ENCODE results near the gene RYR2.
"Not testable (repeated sequence)": the region's sequence is repeated elsewhere in the genome, so short reads cannot be mapped to it uniquely, and the experiment has no call there.

RYR2 gene

DNA sequence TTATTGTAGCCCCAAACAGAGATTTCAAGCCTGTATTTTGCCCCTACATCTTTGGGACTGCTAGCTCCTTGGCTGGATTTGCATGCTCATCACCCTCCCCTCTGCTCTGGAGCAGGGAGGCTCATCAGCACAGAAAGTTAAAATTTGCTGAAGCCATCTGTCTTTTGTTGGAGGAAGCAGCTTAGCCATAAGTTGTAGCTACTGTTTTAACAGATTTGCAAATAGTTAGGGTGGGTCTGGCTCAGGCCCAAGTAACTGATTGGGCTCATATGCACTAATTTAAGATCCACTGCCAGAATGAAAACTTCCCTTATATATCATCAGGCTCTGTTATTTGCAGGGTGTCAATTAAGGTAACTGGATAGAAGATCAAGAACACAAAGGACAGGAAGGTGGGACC lies 541.8 kb downstream of the RYR2 start:
- H3K4me1 ChIP-seq (ENCODE audit: insufficient read depth, low read length): no peaks in the 10 kb centered on the region
- H3K9ac ChIP-seq (ENCODE audit: low read depth, low read length): no peak overlapping the region
- H3K4me3 ChIP-seq (ENCODE audit: low read length): no peak overlapping the region
- no peaks in the 10 kb centered on the region for H3K9me3 ChIP-seq (ENCODE audit: insufficient read depth, low read depth, low read length)
- no peaks in the 10 kb centered on the region for H3K27me3 ChIP-seq (ENCODE audit: insufficient read depth, low read length)
- no peaks in the 10 kb centered on the region for H3K36me3 ChIP-seq (ENCODE audit: insufficient read depth, low read depth, low read length)
- H3K27ac ChIP-seq (ENCODE audit: low read length): no peak overlapping the region

DNA sequence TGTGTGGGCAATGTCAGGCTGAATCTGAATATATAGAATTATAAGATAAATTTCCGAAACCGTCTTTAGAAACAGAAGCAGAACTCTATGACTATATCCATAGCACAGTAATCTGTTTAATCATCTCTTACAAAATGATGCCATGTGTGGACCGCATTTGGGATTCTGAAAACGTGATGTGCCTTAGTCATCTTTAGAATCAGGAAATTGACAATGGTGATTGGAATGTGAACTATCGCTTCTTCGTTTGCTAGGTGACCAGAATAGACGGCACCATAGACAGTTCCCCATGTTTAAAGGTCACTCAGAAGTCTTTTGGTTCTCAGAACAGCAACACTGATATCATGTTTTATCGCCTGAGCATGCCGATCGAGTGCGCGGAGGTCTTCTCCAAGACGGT lies 548.4 kb downstream of the RYR2 start:
- Histone ChIP-seq H3K9me3 (ENCODE audit: insufficient read depth, low read depth, low read length) (no peaks in the 10 kb centered on the region), H3K27me3 (ENCODE audit: insufficient read depth, low read length) (no peaks in the 10 kb centered on the region), H3K27ac (ENCODE audit: low read length) (no peak overlapping the region), H3K36me3 (ENCODE audit: insufficient read depth, low read depth, low read length) (no peaks in the 10 kb centered on the region), H3K4me1 (ENCODE audit: insufficient read depth, low read length) (no peaks in the 10 kb centered on the region), H3K4me3 (ENCODE audit: low read length) (no peak overlapping the region), H3K9ac (ENCODE audit: low read depth, low read length) (no peak overlapping the region)

DNA sequence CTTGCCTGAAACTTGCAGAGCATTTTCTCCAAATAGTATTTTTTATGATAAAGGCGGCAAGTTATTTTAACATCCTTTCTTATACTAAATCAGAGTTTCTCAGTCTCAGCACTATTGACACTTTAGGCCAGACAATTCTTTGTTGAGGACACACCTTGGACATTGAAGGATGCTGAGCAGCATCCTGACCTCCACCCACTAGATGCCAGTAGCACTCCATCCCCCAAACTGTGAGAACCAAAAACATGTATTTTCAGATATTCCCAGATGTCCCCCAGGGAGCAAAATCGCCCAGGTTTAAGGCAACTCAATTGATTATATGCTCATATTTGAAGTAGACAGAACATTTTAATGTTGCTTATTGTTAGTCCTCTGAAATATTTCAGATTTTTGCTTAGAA lies 549.4 kb downstream of the RYR2 start:
- Histone ChIP-seq H3K27me3 (ENCODE audit: insufficient read depth, low read length) (no peaks in the 10 kb centered on the region), H3K27ac (ENCODE audit: low read length) (no peak overlapping the region), H3K4me1 (ENCODE audit: insufficient read depth, low read length) (no peaks in the 10 kb centered on the region), H3K4me3 (ENCODE audit: low read length) (no peak overlapping the region), H3K9ac (ENCODE audit: low read depth, low read length) (no peak overlapping the region), H3K9me3 (ENCODE audit: insufficient read depth, low read depth, low read length) (no peaks in the 10 kb centered on the region), H3K36me3 (ENCODE audit: insufficient read depth, low read depth, low read length) (no peaks in the 10 kb centered on the region)

DNA sequence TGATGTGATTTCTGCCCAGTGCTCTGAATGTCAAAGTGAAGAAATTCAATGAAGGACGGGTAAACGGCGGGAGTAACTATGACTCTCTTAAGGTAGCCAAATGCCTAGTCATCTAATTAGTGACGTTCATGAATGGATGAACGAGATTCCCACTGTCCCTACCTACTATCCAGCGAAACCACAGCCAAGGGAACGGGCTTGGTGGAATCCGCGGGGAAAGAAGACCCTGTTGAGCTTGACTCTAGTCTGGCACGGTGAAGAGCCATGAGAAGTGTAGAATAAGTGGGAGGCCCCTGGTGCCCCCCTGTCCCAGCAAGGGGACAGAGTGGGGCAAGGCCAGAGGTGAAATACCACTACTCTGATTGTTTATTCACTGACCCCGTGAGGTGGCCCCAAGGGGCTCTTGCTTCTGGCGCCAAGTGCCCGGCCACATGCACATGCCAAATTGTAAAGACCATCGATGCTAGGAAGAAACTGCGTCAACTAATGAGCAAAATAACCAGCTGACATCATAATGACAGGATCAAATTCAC lies 561.1 kb downstream of the RYR2 start:
- not testable (repeated sequence) for H3K36me3 ChIP-seq (ENCODE audit: insufficient read depth, low read depth, low read length)

DNA sequence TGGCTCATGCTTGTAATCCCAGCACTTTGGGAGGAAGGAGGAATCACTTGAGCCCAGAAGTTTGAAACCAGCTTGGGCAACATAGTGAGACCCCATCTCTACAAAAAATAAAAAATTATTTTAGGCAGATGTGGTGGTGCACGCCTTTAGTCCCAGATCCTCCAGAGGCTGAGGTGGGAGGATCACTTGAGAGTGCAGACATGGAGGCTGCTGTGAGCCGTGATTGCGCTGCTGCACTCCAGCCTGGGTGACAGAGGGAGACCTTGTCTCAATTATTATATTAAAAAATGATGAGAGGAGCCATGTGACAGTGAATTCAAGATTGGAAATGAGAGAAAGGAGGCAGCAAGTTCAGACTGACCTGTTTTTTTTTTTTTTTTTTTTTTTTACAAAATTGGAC lies 566.4 kb downstream of the RYR2 start:
- no peaks in the 10 kb centered on the region for H3K36me3 ChIP-seq (ENCODE audit: insufficient read depth, low read depth, low read length)
- no peaks in the 10 kb centered on the region for H3K4me1 ChIP-seq (ENCODE audit: insufficient read depth, low read length)
- no peaks in the 10 kb centered on the region for H3K27me3 ChIP-seq (ENCODE audit: insufficient read depth, low read length)
- H3K4me3 ChIP-seq (ENCODE audit: low read length): no peak overlapping the region
- no peak overlapping the region for H3K9ac ChIP-seq (ENCODE audit: low read depth, low read length)
- H3K9me3 ChIP-seq (ENCODE audit: insufficient read depth, low read depth, low read length): no peaks in the 10 kb centered on the region
- H3K27ac ChIP-seq (ENCODE audit: low read length): no peak overlapping the region

More for the DNA sequence above, 561.1 kb downstream of the RYR2 start:
- not testable (repeated sequence) for H3K4me1 ChIP-seq (ENCODE audit: insufficient read depth, low read length); H3K27me3 ChIP-seq (ENCODE audit: insufficient read depth, low read length); H3K9ac ChIP-seq (ENCODE audit: low read depth, low read length); H3K27ac ChIP-seq (ENCODE audit: low read length); H3K4me3 ChIP-seq (ENCODE audit: low read length); H3K9me3 ChIP-seq (ENCODE audit: insufficient read depth, low read depth, low read length)

DNA sequence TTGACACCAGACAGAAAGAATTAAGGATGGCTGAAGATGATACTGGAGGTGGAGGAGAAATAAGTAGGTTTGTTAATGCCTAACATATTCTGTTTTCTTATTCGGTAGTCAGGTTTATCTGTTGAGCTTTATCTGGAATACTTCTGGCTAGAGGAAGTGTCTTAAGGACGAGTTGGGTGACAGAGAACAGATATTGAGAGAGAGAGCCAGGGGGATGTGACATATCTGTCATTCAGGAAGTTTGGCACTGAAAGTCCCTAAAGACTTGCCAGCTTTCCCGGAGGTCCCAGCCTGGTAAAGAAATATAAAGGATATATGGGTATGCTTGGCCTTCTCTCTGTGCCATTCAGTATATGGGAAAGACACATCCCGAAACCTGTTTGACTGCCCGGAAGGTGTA lies 568.2 kb downstream of the RYR2 start:
- Histone ChIP-seq H3K4me3 (ENCODE audit: low read length) (no peak overlapping the region), H3K36me3 (ENCODE audit: insufficient read depth, low read depth, low read length) (no peaks in the 10 kb centered on the region), H3K4me1 (ENCODE audit: insufficient read depth, low read length) (no peaks in the 10 kb centered on the region), H3K9ac (ENCODE audit: low read depth, low read length) (no peak overlapping the region), H3K27me3 (ENCODE audit: insufficient read depth, low read length) (no peaks in the 10 kb centered on the region), H3K9me3 (ENCODE audit: insufficient read depth, low read depth, low read length) (no peaks in the 10 kb centered on the region), H3K27ac (ENCODE audit: low read length) (no peak overlapping the region)

DNA sequence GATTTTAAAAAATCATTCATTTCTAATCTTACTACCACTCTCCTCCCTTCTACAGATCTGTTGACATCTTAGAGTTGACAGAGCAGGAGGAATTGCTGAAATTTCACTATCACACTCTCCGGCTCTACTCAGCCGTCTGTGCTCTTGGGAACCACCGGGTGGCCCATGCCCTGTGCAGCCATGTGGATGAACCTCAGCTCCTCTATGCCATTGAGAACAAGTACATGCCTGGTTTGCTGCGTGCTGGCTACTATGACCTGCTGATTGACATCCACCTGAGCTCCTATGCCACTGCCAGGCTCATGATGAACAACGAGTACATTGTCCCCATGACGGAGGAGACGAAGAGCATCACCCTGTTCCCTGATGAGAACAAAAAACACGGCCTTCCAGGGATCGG lies 572.0 kb downstream of the RYR2 start:
- Histone ChIP-seq H3K4me3 (ENCODE audit: low read length) (no peak overlapping the region), H3K4me1 (ENCODE audit: insufficient read depth, low read length) (no peaks in the 10 kb centered on the region), H3K27ac (ENCODE audit: low read length) (no peak overlapping the region)

DNA sequence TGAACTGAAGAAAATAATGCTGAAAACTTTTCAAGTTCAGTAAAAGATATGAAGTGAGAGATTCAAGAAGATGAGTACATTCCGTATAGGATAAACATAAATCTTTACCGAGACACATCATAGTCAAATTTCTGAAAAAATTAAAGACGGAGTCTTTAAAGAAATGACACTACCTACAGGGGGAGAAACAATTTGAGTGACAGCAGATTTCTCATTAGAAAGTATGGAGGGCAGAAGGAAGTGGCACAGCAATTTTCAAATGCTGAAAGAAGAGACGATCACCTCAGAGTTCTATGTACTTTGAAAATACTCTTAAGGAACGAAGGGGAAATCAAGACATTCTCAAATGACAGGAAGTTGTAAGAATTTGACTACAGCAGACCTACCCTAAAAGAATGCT lies 577.6 kb downstream of the RYR2 start:
- Histone ChIP-seq H3K27me3 (ENCODE audit: insufficient read depth, low read length) (no peaks in the 10 kb centered on the region), H3K9me3 (ENCODE audit: insufficient read depth, low read depth, low read length) (peaks cover 16% of the 10 kb centered on the region), H3K4me1 (ENCODE audit: insufficient read depth, low read length) (no peaks in the 10 kb centered on the region), H3K36me3 (ENCODE audit: insufficient read depth, low read depth, low read length) (peaks cover 10% of the 10 kb centered on the region; the same call in 1 of the 2 replicates), H3K9ac (ENCODE audit: low read depth, low read length) (no peak overlapping the region), H3K4me3 (ENCODE audit: low read length) (no peak overlapping the region), H3K27ac (ENCODE audit: low read length) (no peak overlapping the region)

More for the DNA sequence above, 572.0 kb downstream of the RYR2 start:
- Histone ChIP-seq H3K9me3 (ENCODE audit: insufficient read depth, low read depth, low read length) (peaks cover 8% of the 10 kb centered on the region), H3K36me3 (ENCODE audit: insufficient read depth, low read depth, low read length) (peaks cover 9% of the 10 kb centered on the region; the same call in 1 of the 2 replicates), H3K9ac (ENCODE audit: low read depth, low read length) (no peak overlapping the region), H3K27me3 (ENCODE audit: insufficient read depth, low read length) (no peaks in the 10 kb centered on the region)

DNA sequence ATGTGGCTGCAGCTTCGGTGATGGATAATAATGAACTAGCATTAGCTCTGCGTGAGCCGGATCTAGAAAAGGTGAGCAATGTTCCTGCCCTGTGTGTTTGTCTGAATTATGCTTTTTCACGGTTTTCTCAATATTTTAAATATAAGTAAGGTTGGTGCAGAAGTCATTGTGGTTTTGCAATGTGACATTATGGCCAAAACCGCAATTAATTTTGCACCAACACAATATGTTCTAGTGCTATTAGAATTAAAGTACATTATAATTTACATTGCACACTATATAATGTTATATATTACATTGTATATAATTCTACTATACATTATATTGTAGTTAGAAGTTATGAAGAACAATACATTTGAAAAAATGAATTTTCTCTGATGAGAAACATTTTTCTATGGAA lies 592.9 kb downstream of the RYR2 start:
- no peak overlapping the region for H3K27ac ChIP-seq (ENCODE audit: low read length)
- no peaks in the 10 kb centered on the region for H3K4me1 ChIP-seq (ENCODE audit: insufficient read depth, low read length)
- no peaks in the 10 kb centered on the region for H3K36me3 ChIP-seq (ENCODE audit: insufficient read depth, low read depth, low read length)
- H3K9ac ChIP-seq (ENCODE audit: low read depth, low read length): no peak overlapping the region
- H3K27me3 ChIP-seq (ENCODE audit: insufficient read depth, low read length): no peaks in the 10 kb centered on the region
- H3K4me3 ChIP-seq (ENCODE audit: low read length): no peak overlapping the region
- H3K9me3 ChIP-seq (ENCODE audit: insufficient read depth, low read depth, low read length): no peaks in the 10 kb centered on the region

DNA sequence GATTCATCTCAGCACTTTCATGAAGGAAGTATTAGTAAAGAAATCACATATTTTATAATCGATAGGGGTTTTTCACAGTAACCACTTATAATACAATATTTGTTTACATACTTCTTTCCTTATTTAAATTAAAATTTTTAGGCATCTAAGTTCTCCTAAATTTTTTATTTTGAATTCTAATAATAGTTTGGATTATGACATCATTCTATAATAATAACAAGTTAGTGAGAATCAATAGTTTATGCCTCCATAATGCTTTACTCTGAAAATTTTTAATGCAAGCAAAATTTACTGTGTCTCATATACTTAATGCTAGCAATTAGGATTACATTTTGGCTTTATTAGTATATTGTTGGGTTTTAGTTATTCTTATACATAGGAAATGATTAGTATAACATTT lies 596.6 kb downstream of the RYR2 start:
- H3K36me3 ChIP-seq (ENCODE audit: insufficient read depth, low read depth, low read length): no peaks in the 10 kb centered on the region
- H3K4me1 ChIP-seq (ENCODE audit: insufficient read depth, low read length): no peaks in the 10 kb centered on the region
- H3K9me3 ChIP-seq (ENCODE audit: insufficient read depth, low read depth, low read length): no peaks in the 10 kb centered on the region
- no peak overlapping the region for H3K27ac ChIP-seq (ENCODE audit: low read length)
- H3K9ac ChIP-seq (ENCODE audit: low read depth, low read length): no peak overlapping the region
- H3K27me3 ChIP-seq (ENCODE audit: insufficient read depth, low read length): no peaks in the 10 kb centered on the region
- no peak overlapping the region for H3K4me3 ChIP-seq (ENCODE audit: low read length)

DNA sequence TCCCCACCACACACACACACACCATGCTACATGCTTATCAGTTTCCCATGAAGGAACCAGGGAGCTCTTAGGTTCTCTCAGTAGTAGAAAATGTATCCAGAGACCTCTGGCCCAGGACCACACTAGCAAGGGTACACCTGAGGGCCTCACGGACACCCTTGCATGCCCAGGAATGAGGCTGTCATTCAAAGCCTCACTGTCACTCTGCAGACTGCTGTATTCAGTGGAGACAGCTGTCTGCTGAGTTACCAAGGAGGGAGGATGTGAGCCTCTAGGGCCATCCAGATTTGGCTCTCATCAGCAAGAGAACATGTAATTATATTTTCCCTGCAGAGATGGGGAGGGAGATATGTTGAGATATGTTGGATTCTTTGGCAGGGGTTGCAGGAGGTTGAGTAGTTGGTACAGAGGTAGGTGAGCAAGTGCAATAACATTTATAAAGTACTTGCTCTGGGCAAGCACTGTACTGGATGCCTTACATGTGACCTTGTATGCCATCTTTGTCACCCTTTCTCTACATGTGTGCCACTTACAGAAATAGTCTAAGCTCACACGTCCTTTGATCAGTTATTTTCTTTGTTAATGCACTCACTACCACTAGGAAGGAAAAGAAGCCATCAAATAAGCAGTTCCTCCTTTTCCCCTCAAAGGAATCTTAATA lies 598.2 kb downstream of the RYR2 start:
- Histone ChIP-seq H3K4me1 (ENCODE audit: insufficient read depth, low read length) (no peaks in the 10 kb centered on the region), H3K27me3 (ENCODE audit: insufficient read depth, low read length) (no peaks in the 10 kb centered on the region), H3K9me3 (ENCODE audit: insufficient read depth, low read depth, low read length) (no peaks in the 10 kb centered on the region), H3K4me3 (ENCODE audit: low read length) (no peak overlapping the region), H3K9ac (ENCODE audit: low read depth, low read length) (no peak overlapping the region), H3K27ac (ENCODE audit: low read length) (no peak overlapping the region), H3K36me3 (ENCODE audit: insufficient read depth, low read depth, low read length) (no peaks in the 10 kb centered on the region)

DNA sequence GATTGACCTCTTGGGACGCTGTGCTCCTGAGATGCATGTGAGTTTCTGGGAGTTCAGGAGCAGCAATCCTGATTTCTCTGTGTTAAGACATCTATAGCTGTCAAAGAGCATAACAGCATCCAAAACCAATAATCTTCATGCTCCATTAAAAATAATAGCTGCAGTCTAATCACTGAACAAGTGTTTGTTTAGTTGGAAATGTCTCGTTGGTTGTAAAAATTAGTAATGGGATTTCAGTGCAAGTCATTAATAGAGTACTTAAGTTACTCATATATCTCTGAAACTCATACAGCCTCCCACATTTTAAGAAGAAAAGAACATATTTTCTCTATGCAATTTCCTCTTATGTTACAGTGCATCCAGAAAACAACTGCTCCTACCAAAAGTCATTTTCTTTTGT lies 599.0 kb downstream of the RYR2 start:
- Histone ChIP-seq H3K9me3 (ENCODE audit: insufficient read depth, low read depth, low read length) (no peaks in the 10 kb centered on the region), H3K27ac (ENCODE audit: low read length) (no peak overlapping the region), H3K9ac (ENCODE audit: low read depth, low read length) (no peak overlapping the region), H3K4me3 (ENCODE audit: low read length) (no peak overlapping the region), H3K27me3 (ENCODE audit: insufficient read depth, low read length) (no peaks in the 10 kb centered on the region), H3K4me1 (ENCODE audit: insufficient read depth, low read length) (no peaks in the 10 kb centered on the region), H3K36me3 (ENCODE audit: insufficient read depth, low read depth, low read length) (no peaks in the 10 kb centered on the region)
